ENCODE data around the gene NAPA. TPM values are rescaled to one million over a fixed set of nuclear protein-coding genes. Genes with fewer than 3 reads are reported as not detected.
A peak's percentile ranks its signal among the peaks of the same experiment; 100 is the strongest.

NAPA gene
- total RNA-seq, 4 donors from 2014 or later, result 127 to 272 (median 212) TPM

- intact Hi-C loops (cut with DNase I; ENCODE audit: low total_unique reads), result no loop called here
- no peaks in the 10 kb centered on the region for H3K36me3 ChIP-seq
- H3K9me3 ChIP-seq, result no peaks in the 10 kb centered on the region
- H3K4me3 ChIP-seq, result no peak overlapping the region
- H3K27ac ChIP-seq, result no peak overlapping the region
- in situ Hi-C loops (cut with MboI; ENCODE audit: low sequenced_read_pairs in 4 of 4), result no loop called here
- H3K27me3 ChIP-seq, result peaks cover 7 to 24% (median 7%) of the 10 kb centered on the region in 3 donors
- no peak for TF ChIP-seq CTCF (IDR thresholded peaks at IDR 0.05 in 4 of 5, conservative IDR thresholded peaks at IDR 0.05 in 1 of 5)
- no peak for TF ChIP-seq POLR2A (IDR thresholded peaks at IDR 0.05)
- no peak for ATAC-seq
- no peak for DNase-seq
- H3K4me1 ChIP-seq, result no peaks in the 10 kb centered on the region
Observed at GRCh38 chr19:47550129-47550528, 35.3 kb upstream of the NAPA start.

- no peak for DNase-seq
- no peak for TF ChIP-seq CTCF (IDR thresholded peaks at IDR 0.05 in 4 of 5, conservative IDR thresholded peaks at IDR 0.05 in 1 of 5)
- no peak for TF ChIP-seq POLR2A (IDR thresholded peaks at IDR 0.05)
- Histone ChIP-seq H3K27ac (no peak overlapping the region), H3K4me3 (no peak overlapping the region), H3K9me3 (no peaks in the 10 kb centered on the region), H3K27me3 (peaks cover 14 to 31% (median 14%) of the 10 kb centered on the region in 3 donors), H3K36me3 (no peaks in the 10 kb centered on the region), H3K4me1 (no peaks in the 10 kb centered on the region)
- in situ Hi-C loops (cut with MboI; ENCODE audit: low sequenced_read_pairs in 4 of 4), result no loop called here
- intact Hi-C loops (cut with DNase I; ENCODE audit: low total_unique reads), result no loop called here
- no peak for ATAC-seq
Observed at GRCh38 chr19:47549261-47549862, 34.5 kb upstream of the NAPA start.

- Histone ChIP-seq H3K36me3 (no peaks in the 10 kb centered on the region), H3K9me3 (no peaks in the 10 kb centered on the region), H3K27me3 (peaks cover 14 to 34% (median 21%) of the 10 kb centered on the region in 3 donors), H3K27ac (no peak overlapping the region), H3K4me1 (no peaks in the 10 kb centered on the region), H3K4me3 (no peak overlapping the region)
- in situ Hi-C loops (cut with MboI; ENCODE audit: low sequenced_read_pairs in 4 of 4), result no loop called here
- intact Hi-C loops (cut with DNase I; ENCODE audit: low total_unique reads), result no loop called here
- no peak for TF ChIP-seq POLR2A (IDR thresholded peaks at IDR 0.05)
- no peak for TF ChIP-seq CTCF (IDR thresholded peaks at IDR 0.05 in 4 of 5, conservative IDR thresholded peaks at IDR 0.05 in 1 of 5)
- ATAC-seq, result no peak
- DNase-seq, result no peak
Observed at GRCh38 chr19:47547199-47547598, 32.3 kb upstream of the NAPA start.

- in situ Hi-C loops (cut with MboI; ENCODE audit: low sequenced_read_pairs in 4 of 4), result no loop called here
Observed at GRCh38 chr19:47545061-47545948, 30.4 kb upstream of the NAPA start.

More at GRCh38 chr19:47545061-47545948, 30.4 kb upstream of the NAPA start:
- TF ChIP-seq CTCF (IDR thresholded peaks at IDR 0.05 in 4 of 5, conservative IDR thresholded peaks at IDR 0.05 in 1 of 5) (no peak), POLR2A (IDR thresholded peaks at IDR 0.05) (no peak)
- H3K36me3 ChIP-seq, result no peaks in the 10 kb centered on the region
- H3K4me3 ChIP-seq, result peak overlapping the region in 3 of 4 donors; percentile 24 to 31 (median 25)
- DNase-seq (no peak), ATAC-seq (no peak)
- H3K4me1 ChIP-seq, result no peaks in the 10 kb centered on the region
- H3K27me3 ChIP-seq, result peaks cover 14 to 34% (median 21%) of the 10 kb centered on the region in 3 donors
- H3K27ac ChIP-seq, result no peak overlapping the region
- intact Hi-C loops (cut with DNase I; ENCODE audit: low total_unique reads), result no loop called here
- no peaks in the 10 kb centered on the region for H3K9me3 ChIP-seq
